B cell (primary cell): ENCODE data around the gene ASB18. TPM values are rescaled to one million over a fixed set of nuclear protein-coding genes. Genes with fewer than 3 reads are reported as not detected.

Experiments used
- ATAC-seq: fragments of 200-7000 bp; cut with Tn5 transposase; one replicate; pipeline ENCODE4 v1.10.0; 2021; ENCODE audit warnings: low read depth, mild to moderate bottlenecking, moderate number of reproducible peaks, moderate library complexity
- CTCF ChIA-PET: fragments of 350-600 bp; sonication (Branson Sonifier 250); formaldehyde crosslinking; loops from one replicate; lab custom pipeline; 2021; ENCODE audit warnings: antibody characterized with exemption, inconsistent platforms; lab: Charles Lee
- POLR2A ChIA-PET: fragments of 350-600 bp; sonication (Branson Sonifier 250); formaldehyde crosslinking; loops from one replicate; lab custom pipeline; 2021; ENCODE audit warnings: antibody characterized with exemption; lab: Charles Lee
- DNase-seq: peaks from one replicate; pipeline ENCODE4 v3.0.0; 2013
- H2AFZ ChIP-seq: 2 replicates; pipeline ENCODE4 v1.6.1; 2012; ENCODE audit warnings: mild to moderate bottlenecking, low read depth, low read length; ENCODE audit not compliant: insufficient read depth, poor library complexity, severe bottlenecking
- H3K27ac ChIP-seq, 2 donors: 1 replicate in 1 of 2; 2 replicates in 1 of 2; pipeline ENCODE4 v1.5.1; 2012 to 2013; ENCODE audit warnings: low read length in 2 of 2, mild to moderate bottlenecking in 2 of 2, moderate library complexity in 1 of 2
- H3K27me3 ChIP-seq, 4 experiments: fragments of 200-600 bp in 1 of 4; sonication (generic) in 1 of 4; replicated peaks in 1 of 4; 1 replicate in 2 of 4; 2 replicates in 2 of 4; pipeline versions ENCODE4 v1.6.1 to v1.7.0; 2013 to 2016; ENCODE audit warnings: low read length in 3 of 4, mild to moderate bottlenecking in 2 of 4, mixed read lengths in 1 of 4, moderate library complexity in 1 of 4; ENCODE audit not compliant: insufficient read depth in 4 of 4, control insufficient read depth in 3 of 4; ENCODE audit errors: control extremely low read depth in 1 of 4
- H3K36me3 ChIP-seq, 2 experiments: replicated peaks in 1 of 2; 1 replicate in 1 of 2; 2 replicates in 1 of 2; pipeline versions ENCODE4 v1.6.1 to v1.7.1; 2013; ENCODE audit warnings: low read length in 1 of 2; ENCODE audit not compliant: insufficient read depth in 2 of 2, control insufficient read depth in 1 of 2; ENCODE audit errors: control extremely low read depth in 1 of 2, extremely low read depth in 1 of 2
- H3K4me1 ChIP-seq, 2 donors: fragments of 200-600 bp in 1 of 2; sonication (generic) in 1 of 2; 1 replicate in 1 of 2; 2 replicates in 1 of 2; pipeline versions ENCODE4 v1.5.1 to v1.6.1; 2013 to 2017; ENCODE audit warnings: low read length in 2 of 2; ENCODE audit not compliant: control insufficient read depth in 2 of 2, insufficient read depth in 2 of 2
- H3K4me2 ChIP-seq: replicated peaks from 2 replicates; pipeline ENCODE3; 2012; ENCODE audit warnings: mild to moderate bottlenecking, low read depth, low read length; ENCODE audit not compliant: poor library complexity, severe bottlenecking
- H3K4me3 ChIP-seq, 5 experiments: fragments of 200-600 bp in 1 of 5; sonication (generic) in 1 of 5; 1 replicate in 3 of 5; 2 replicates in 2 of 5; pipeline versions ENCODE4 v1.5.1 to v1.7.0; 2011 to 2016; ENCODE audit warnings: low read length in 4 of 5, mild to moderate bottlenecking in 4 of 5, low read depth in 2 of 5, control low read depth in 1 of 5, moderate library complexity in 1 of 5; ENCODE audit not compliant: insufficient read depth in 1 of 5; ENCODE audit errors: control extremely low read depth in 1 of 5, extremely low read depth in 1 of 5
- H3K79me2 ChIP-seq: fragments of 200-600 bp; sonication (generic); one replicate; pipeline ENCODE4 v1.6.0; 2016; ENCODE audit warnings: low read length; ENCODE audit not compliant: control insufficient read depth, insufficient read depth
- H3K9ac ChIP-seq: fragments of 200-600 bp; sonication (generic); 2 replicates; pipeline ENCODE4 v1.6.1; 2017; ENCODE audit warnings: mild to moderate bottlenecking, low read length, moderate library complexity
- H3K9me3 ChIP-seq, 3 donors: one replicate each; pipeline versions ENCODE4 v1.6.1 to v1.7.1; 2013; ENCODE audit warnings: low read length in 2 of 3; ENCODE audit not compliant: control insufficient read depth in 2 of 3, insufficient read depth in 1 of 3; ENCODE audit errors: control extremely low read depth in 1 of 3
- H4K20me1 ChIP-seq: 2 replicates; pipeline ENCODE4 v1.6.0; 2012; ENCODE audit warnings: mild to moderate bottlenecking, low read length; ENCODE audit not compliant: insufficient read depth, control insufficient read depth, poor library complexity, severe bottlenecking
- H3K27ac Mint-ChIP-seq: one replicate; pipeline ENCODE4 v1.8.0; 2021; ENCODE audit warnings: mixed read lengths
- H3K27me3 Mint-ChIP-seq: one replicate; pipeline ENCODE4 v1.8.0; 2021; ENCODE audit warnings: mixed read lengths
- H3K4me1 Mint-ChIP-seq: one replicate; pipeline ENCODE4 v1.8.0; 2021; ENCODE audit warnings: mixed read lengths
- H3K4me3 Mint-ChIP-seq: one replicate; pipeline ENCODE4 v1.8.0; 2021; ENCODE audit warnings: mixed read lengths
- H3K9me3 Mint-ChIP-seq: one replicate; pipeline ENCODE4 v1.8.0; 2022; ENCODE audit warnings: mixed read lengths; ENCODE audit not compliant: insufficient read depth
- EZH2 ChIP-seq: IDR thresholded peaks from 2 replicates; pipeline ENCODE4 v1.6.1; 2012; ENCODE audit warnings: borderline replicate concordance, low read depth, mild to moderate bottlenecking, moderate library complexity, low read length; ENCODE audit not compliant: insufficient read depth, poor library complexity, severe bottlenecking
- WGBS: methylation state at CpG from one replicate; pipeline ENCODE4 v1.1.5; 2013; ENCODE audit warnings: missing lambda C conversion rate; ENCODE audit not compliant: insufficient coverage; 5-methylcytosine and 5-hydroxymethylcytosine counted together
- intact Hi-C: fragments of 100-400 bp; cut with micrococcal nuclease; formaldehyde crosslinking; loops from one replicate; pipeline ENCODE4 v1.10.0; 2022
- polyA plus RNA-seq: library from polyadenylated mRNA; depleted of rRNA; stranded (reverse); fragments of >200 nt; gene quantifications from 2 replicates; pipeline ENCODE4 v1.2.3, GENCODE V29; 2012
- total RNA-seq, 2 donors: library from RNA; stranded (reverse); fragments of 120-200 nt in 1 of 2; gene quantifications; 1 replicate in 1 of 2; 2 replicates in 1 of 2; pipeline versions ENCODE4 v1.2.3 to v1.2.4, GENCODE V29; 2013 to 2022
- TF ChIP-seq, protein P1 (sequence below): fragments of 200-600 bp; IDR thresholded peaks from one replicate; pipeline ENCODE4 v1.8.0; 2022; ENCODE audit warnings: antibody characterized with exemption, mild to moderate bottlenecking

ASB18 gene
- total and polyA plus RNA-seq, 2 donors (not counting 1 experiment from before 2014, with no cell fraction given), result not detected

DNA sequence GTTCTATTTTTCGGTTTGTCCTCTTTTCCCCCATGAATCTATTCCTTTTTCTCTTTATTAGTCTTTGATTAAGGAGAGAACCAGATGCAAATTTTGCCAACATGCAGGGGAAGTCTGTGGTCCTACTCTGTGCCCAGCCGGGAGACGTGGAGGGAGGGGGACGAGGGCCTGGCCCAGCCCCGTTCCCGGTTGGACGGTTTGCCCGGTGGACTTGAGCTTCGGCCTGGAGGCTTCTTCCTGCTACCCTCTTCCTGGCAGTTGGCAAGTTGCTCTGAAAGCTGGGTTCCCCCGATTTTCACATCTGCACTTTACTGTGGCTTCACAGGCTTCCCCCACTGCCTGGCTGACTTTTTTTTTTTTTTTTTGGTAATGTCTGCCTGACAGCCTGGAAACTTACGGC is 56.7 kb downstream of the ASB18 start:
- H4K20me1 ChIP-seq, result no peaks in the 10 kb centered on the region
- no peak overlapping the region for H3K9ac ChIP-seq
- ChIA-PET CTCF (interaction anchor here (0.7 kb wide), 1 partner anchor 1008 kb away, joined by 5 read pairs; no protein-coding TSS in a partner anchor), POLR2A (no interaction called here)
- no peaks in the 10 kb centered on the region for H3K79me2 ChIP-seq
- no peaks in the 10 kb centered on the region for H3K4me1 ChIP-seq
- TF ChIP-seq, protein P1, sequence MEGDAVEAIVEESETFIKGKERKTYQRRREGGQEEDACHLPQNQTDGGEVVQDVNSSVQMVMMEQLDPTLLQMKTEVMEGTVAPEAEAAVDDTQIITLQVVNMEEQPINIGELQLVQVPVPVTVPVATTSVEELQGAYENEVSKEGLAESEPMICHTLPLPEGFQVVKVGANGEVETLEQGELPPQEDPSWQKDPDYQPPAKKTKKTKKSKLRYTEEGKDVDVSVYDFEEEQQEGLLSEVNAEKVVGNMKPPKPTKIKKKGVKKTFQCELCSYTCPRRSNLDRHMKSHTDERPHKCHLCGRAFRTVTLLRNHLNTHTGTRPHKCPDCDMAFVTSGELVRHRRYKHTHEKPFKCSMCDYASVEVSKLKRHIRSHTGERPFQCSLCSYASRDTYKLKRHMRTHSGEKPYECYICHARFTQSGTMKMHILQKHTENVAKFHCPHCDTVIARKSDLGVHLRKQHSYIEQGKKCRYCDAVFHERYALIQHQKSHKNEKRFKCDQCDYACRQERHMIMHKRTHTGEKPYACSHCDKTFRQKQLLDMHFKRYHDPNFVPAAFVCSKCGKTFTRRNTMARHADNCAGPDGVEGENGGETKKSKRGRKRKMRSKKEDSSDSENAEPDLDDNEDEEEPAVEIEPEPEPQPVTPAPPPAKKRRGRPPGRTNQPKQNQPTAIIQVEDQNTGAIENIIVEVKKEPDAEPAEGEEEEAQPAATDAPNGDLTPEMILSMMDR, result no peak
- TF ChIP-seq EZH2, result no peak
- Mint-ChIP-seq H3K9me3 (peaks cover 2% of the 10 kb centered on the region), H3K4me1 (no peaks in the 10 kb centered on the region), H3K27ac (no peak overlapping the region), H3K4me3 (no peak overlapping the region), H3K27me3 (peaks cover 16% of the 10 kb centered on the region)
- 89% methylated on average over 8 of the region's 11 CpGs for WGBS
- H3K9me3 ChIP-seq, result peaks cover 0 to 25% (median 5%) of the 10 kb centered on the region in 3 donors
- peaks cover 0 to 3% (median 0%) of the 10 kb centered on the region in 4 experiments for H3K27me3 ChIP-seq
- ATAC-seq, result no peak
- H3K4me2 ChIP-seq, result no peak overlapping the region
- H3K4me3 ChIP-seq, result no peak overlapping the region
- no peak overlapping the region for H2AFZ ChIP-seq
- no peak for DNase-seq
- intact Hi-C loops, result no loop called here
- no peak overlapping the region for H3K27ac ChIP-seq
- no peaks in the 10 kb centered on the region for H3K36me3 ChIP-seq

DNA sequence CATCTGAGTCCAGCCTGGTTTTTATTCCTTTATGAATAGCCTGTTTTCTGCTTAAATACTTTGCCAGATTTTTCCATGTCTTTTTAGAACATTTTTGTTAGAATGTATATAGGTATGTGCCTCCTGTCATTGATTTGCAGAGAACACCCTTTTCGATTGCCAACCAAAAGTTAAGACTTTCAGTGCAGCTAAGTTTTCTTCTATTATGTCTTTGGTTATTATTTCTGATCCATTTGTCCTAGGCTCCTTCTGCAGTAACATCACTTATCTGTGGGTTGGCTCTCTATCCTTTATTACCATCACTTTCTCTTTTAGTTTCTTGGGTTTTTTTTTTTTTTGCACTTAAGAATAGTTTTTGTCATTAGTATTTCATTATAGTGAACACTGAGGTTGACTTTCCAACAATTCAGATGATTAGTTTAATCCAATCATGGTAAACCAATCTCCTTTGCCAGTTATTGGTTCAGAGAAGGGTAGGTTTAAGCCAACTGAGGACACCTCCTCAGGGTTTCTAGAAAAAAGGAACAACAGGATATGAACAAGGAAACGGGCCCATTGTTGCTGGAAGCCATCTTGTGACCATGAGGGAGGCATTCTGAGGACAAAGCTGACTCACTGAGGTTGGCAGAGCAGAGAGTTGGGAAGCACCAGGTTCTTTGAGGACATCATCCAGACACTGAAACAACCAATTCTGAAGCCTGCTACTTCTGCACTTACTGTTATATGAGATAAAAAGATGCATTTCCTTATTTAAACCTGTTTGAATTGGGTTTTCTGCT is 58.1 kb downstream of the ASB18 start:
- H3K27ac Mint-ChIP-seq, result no peak overlapping the region
- intact Hi-C loops, result no loop called here
- CTCF ChIA-PET, result no interaction called here

More for the DNA sequence above, 58.1 kb downstream of the ASB18 start:
- H3K4me3 ChIP-seq, result no peak overlapping the region
- TF ChIP-seq, protein P1, result no peak
- no peak for TF ChIP-seq EZH2
- no peaks in the 10 kb centered on the region for H3K79me2 ChIP-seq
- Mint-ChIP-seq H3K9me3 (peaks cover 2% of the 10 kb centered on the region), H3K4me1 (no peaks in the 10 kb centered on the region), H3K4me3 (no peak overlapping the region), H3K27me3 (peaks cover 12% of the 10 kb centered on the region)
- H3K27ac ChIP-seq, result no peak overlapping the region
- H3K4me1 ChIP-seq, result no peaks in the 10 kb centered on the region
- H2AFZ ChIP-seq, result no peak overlapping the region
- 71% methylated on average over 1 of the region's 2 CpGs for WGBS
- peaks cover 0 to 3% (median 0%) of the 10 kb centered on the region in 4 experiments for H3K27me3 ChIP-seq
- POLR2A ChIA-PET, result no interaction called here
- H4K20me1 ChIP-seq, result no peaks in the 10 kb centered on the region
- no peak overlapping the region for H3K4me2 ChIP-seq
- H3K9ac ChIP-seq, result no peak overlapping the region
- no peak for ATAC-seq
- DNase-seq, result no peak
- H3K36me3 ChIP-seq, result no peaks in the 10 kb centered on the region
- peaks cover 0 to 20% (median 5%) of the 10 kb centered on the region in 3 donors for H3K9me3 ChIP-seq
